DND-41 (cell line): ENCODE data around the gene NUDT5.

Source experiments
- ATAC-seq: fragments of 200-7000 bp; cut with Tn5 transposase; 3 replicates; pipeline ENCODE4 v1.9.1; 2021; ENCODE audit warnings: low read depth; ENCODE audit not compliant: insufficient read depth
- DNase-seq: peaks from one replicate; pipeline ENCODE4 v3.0.0-alpha.2; 2020
- H2AFZ ChIP-seq: 2 replicates; pipeline ENCODE4 v1.6.0; 2012; ENCODE audit warnings: low read depth, low read length
- H3K27ac ChIP-seq: 2 replicates; pipeline ENCODE4 v1.5.1; 2012; ENCODE audit warnings: low read length, inconsistent platforms
- H3K27me3 ChIP-seq: fragments of 200-600 bp; sonication (generic); 2 replicates; pipeline ENCODE4 v1.6.0; 2012; ENCODE audit warnings: low read length, mild to moderate bottlenecking, inconsistent platforms; ENCODE audit not compliant: insufficient read depth, poor library complexity
- H3K36me3 ChIP-seq: 2 replicates; pipeline ENCODE4 v1.5.1; 2012; ENCODE audit warnings: low read length, inconsistent platforms; ENCODE audit not compliant: insufficient read depth
- H3K4me1 ChIP-seq: 2 replicates; pipeline ENCODE4 v1.5.1; 2012; ENCODE audit warnings: mild to moderate bottlenecking, low read length; ENCODE audit not compliant: insufficient read depth
- H3K4me2 ChIP-seq: 2 replicates; pipeline ENCODE4 v1.6.0; 2012; ENCODE audit warnings: mild to moderate bottlenecking, moderate library complexity, low read length, inconsistent platforms; ENCODE audit not compliant: insufficient read depth
- H3K4me3 ChIP-seq, 2 experiments: fragments of 200-600 bp in 1 of 2; shearing (Covaris generic) in 1 of 2; 2 replicates each; pipeline ENCODE4 v1.5.1; 2012 to 2016; ENCODE audit warnings: inconsistent platforms in 2 of 2, low read length in 2 of 2, mild to moderate bottlenecking in 2 of 2, low read depth in 1 of 2, moderate library complexity in 1 of 2
- H3K79me2 ChIP-seq: 2 replicates; pipeline ENCODE4 v1.6.0; 2012; ENCODE audit warnings: low read length, inconsistent platforms; ENCODE audit not compliant: insufficient read depth
- H3K9ac ChIP-seq: 2 replicates; pipeline ENCODE4 v1.6.0; 2012; ENCODE audit warnings: low read depth, mild to moderate bottlenecking, inconsistent platforms, low read length, moderate library complexity
- H3K9me3 ChIP-seq: 2 replicates; pipeline ENCODE4 v1.5.1; 2012; ENCODE audit warnings: low read length, moderate library complexity, mild to moderate bottlenecking, inconsistent platforms; ENCODE audit not compliant: insufficient read depth, severe bottlenecking
- H4K20me1 ChIP-seq: 2 replicates; pipeline ENCODE4 v1.6.0; 2012; ENCODE audit warnings: low read length; ENCODE audit not compliant: insufficient read depth
- EZH2 ChIP-seq: IDR thresholded peaks from 3 replicates; pipeline ENCODE4 v1.6.1; 2012; ENCODE audit warnings: borderline replicate concordance, low read depth, mild to moderate bottlenecking, moderate library complexity, low read length, inconsistent platforms; ENCODE audit not compliant: severe bottlenecking
- TF ChIP-seq, protein P1 (sequence below): IDR thresholded peaks from 2 replicates; pipeline ENCODE4 v1.5.1; 2012; ENCODE audit warnings: borderline replicate concordance, low read length, moderate library complexity, mild to moderate bottlenecking; ENCODE audit not compliant: poor library complexity, severe bottlenecking; ENCODE audit errors: extremely low read depth

The NUDT5 gene

GRCh38 chr10:12238821-12239220 lies 43.1 kb upstream of the NUDT5 start:
- Histone ChIP-seq H3K36me3 (peaks cover 90% of the 10 kb centered on the region), H3K4me1 (no peaks in the 10 kb centered on the region), H3K4me3 (no peak overlapping the region), H4K20me1 (peaks cover 11% of the 10 kb centered on the region), H3K27ac (no peak overlapping the region), H3K9ac (no peak overlapping the region), H3K79me2 (peaks cover 8% of the 10 kb centered on the region; the same call in 1 of the 2 replicates), H3K27me3 (no peaks in the 10 kb centered on the region), H3K9me3 (no peaks in the 10 kb centered on the region), H2AFZ (no peak overlapping the region), H3K4me2 (no peak overlapping the region)
- TF ChIP-seq EZH2: no peak
- TF ChIP-seq, protein P1, sequence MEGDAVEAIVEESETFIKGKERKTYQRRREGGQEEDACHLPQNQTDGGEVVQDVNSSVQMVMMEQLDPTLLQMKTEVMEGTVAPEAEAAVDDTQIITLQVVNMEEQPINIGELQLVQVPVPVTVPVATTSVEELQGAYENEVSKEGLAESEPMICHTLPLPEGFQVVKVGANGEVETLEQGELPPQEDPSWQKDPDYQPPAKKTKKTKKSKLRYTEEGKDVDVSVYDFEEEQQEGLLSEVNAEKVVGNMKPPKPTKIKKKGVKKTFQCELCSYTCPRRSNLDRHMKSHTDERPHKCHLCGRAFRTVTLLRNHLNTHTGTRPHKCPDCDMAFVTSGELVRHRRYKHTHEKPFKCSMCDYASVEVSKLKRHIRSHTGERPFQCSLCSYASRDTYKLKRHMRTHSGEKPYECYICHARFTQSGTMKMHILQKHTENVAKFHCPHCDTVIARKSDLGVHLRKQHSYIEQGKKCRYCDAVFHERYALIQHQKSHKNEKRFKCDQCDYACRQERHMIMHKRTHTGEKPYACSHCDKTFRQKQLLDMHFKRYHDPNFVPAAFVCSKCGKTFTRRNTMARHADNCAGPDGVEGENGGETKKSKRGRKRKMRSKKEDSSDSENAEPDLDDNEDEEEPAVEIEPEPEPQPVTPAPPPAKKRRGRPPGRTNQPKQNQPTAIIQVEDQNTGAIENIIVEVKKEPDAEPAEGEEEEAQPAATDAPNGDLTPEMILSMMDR: no peak
- ATAC-seq (no peak), DNase-seq (no peak)

DNA sequence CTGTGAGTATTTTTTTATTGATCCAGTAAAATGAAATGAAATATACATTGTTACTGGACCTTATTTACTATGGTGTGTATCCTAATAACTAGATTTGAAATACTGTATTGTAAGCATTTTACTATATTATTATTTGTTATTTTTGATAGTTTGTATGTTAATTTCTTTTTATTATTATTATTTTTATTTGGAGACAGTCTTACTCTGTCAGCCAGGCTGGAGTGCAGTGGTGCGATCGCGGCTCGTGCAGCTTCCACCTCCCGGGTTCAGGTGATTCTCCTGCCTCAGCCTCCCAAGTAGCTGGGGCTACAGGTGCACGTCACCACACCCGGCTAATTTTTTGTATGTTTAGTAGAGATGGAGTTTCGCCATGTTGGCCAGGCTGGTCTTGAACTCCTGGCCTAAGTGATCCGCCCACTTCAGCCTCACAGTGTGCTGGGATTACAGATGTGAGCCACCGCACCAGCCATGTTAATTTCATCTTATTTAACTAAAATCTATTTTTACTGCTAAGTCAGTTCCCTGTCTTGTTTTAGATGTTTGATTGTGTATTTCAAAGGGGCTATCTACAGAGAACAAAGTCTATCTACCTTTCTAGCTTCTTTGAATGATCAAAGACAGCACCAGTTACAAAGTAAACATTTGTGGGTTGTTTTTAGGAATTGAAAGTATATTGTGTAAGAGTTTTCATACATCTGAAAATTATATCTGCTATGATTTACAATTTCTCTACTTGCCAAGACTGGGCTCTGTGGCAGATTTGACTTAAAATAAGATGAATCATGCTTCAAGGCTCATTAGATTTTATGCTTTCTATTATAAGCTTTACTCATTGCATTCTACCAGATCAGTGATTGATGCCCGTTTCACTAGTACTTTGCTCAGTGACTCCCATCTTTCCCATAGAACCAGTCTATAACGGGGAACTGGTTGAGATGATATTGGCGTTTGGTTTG lies 41.9 kb upstream of the NUDT5 start:
- ATAC-seq (no peak), DNase-seq (no peak)
- no peaks in the 10 kb centered on the region for H3K9me3 ChIP-seq
- H3K4me2 ChIP-seq: no peak overlapping the region
- no peak overlapping the region for H3K9ac ChIP-seq
- TF ChIP-seq EZH2: no peak
- TF ChIP-seq, protein P1: no peak
- H3K4me3 ChIP-seq: no peak overlapping the region
- H3K4me1 ChIP-seq: no peaks in the 10 kb centered on the region
- H3K36me3 ChIP-seq: peaks cover 86% of the 10 kb centered on the region
- H3K27ac ChIP-seq: no peak overlapping the region
- peaks cover 11% of the 10 kb centered on the region for H4K20me1 ChIP-seq
- no peaks in the 10 kb centered on the region for H3K27me3 ChIP-seq
- H3K79me2 ChIP-seq: peaks cover 8% of the 10 kb centered on the region; the same call in 1 of the 2 replicates
- H2AFZ ChIP-seq: no peak overlapping the region

DNA sequence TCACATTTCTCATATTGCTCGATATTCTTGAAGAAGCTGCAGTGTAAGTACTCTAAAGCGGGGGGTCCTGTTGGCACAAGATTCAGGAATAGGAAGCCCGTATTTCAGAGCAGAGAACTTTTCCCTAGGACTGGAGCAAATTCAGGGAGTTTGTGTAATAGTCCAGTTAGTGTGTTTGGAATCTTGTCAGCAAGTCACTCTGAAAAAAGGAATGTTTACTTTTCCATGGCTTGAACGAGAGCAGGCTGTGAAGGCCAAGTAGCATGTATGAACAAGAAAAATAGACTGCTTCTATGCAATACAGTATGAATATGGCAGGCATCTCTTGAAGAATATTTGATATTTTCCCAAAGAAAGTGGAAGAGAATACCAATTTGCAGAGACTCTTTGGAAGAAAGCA lies 40.1 kb upstream of the NUDT5 start:
- ATAC-seq: no peak
- Histone ChIP-seq H3K4me1 (no peaks in the 10 kb centered on the region), H3K4me3 (no peak overlapping the region), H4K20me1 (peaks cover 3% of the 10 kb centered on the region; the same call in 1 of the 2 replicates), H2AFZ (no peak overlapping the region), H3K9me3 (no peaks in the 10 kb centered on the region), H3K79me2 (no peaks in the 10 kb centered on the region), H3K4me2 (no peak overlapping the region), H3K9ac (no peak overlapping the region), H3K36me3 (peaks cover 86% of the 10 kb centered on the region), H3K27ac (no peak overlapping the region), H3K27me3 (no peaks in the 10 kb centered on the region)
- TF ChIP-seq, protein P1: no peak
- no peak for TF ChIP-seq EZH2
- no peak for DNase-seq
